Uterine smooth muscle cell (primary cell): ENCODE data around the gene LPAR3. TPM values are rescaled to one million over a fixed set of nuclear protein-coding genes. Genes with fewer than 3 reads are reported as not detected.

ENCODE experiments used
- total RNA-seq: library from RNA; depleted of rRNA; stranded (reverse); fragments of >200 nt; gene quantifications from 2 replicates; pipeline ENCODE4 v1.2.3, GENCODE V29; 2014

The LPAR3 gene, protein sequence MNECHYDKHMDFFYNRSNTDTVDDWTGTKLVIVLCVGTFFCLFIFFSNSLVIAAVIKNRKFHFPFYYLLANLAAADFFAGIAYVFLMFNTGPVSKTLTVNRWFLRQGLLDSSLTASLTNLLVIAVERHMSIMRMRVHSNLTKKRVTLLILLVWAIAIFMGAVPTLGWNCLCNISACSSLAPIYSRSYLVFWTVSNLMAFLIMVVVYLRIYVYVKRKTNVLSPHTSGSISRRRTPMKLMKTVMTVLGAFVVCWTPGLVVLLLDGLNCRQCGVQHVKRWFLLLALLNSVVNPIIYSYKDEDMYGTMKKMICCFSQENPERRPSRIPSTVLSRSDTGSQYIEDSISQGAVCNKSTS
- 16.7 and 24.3 TPM in 2 replicates for total RNA-seq

DNA sequence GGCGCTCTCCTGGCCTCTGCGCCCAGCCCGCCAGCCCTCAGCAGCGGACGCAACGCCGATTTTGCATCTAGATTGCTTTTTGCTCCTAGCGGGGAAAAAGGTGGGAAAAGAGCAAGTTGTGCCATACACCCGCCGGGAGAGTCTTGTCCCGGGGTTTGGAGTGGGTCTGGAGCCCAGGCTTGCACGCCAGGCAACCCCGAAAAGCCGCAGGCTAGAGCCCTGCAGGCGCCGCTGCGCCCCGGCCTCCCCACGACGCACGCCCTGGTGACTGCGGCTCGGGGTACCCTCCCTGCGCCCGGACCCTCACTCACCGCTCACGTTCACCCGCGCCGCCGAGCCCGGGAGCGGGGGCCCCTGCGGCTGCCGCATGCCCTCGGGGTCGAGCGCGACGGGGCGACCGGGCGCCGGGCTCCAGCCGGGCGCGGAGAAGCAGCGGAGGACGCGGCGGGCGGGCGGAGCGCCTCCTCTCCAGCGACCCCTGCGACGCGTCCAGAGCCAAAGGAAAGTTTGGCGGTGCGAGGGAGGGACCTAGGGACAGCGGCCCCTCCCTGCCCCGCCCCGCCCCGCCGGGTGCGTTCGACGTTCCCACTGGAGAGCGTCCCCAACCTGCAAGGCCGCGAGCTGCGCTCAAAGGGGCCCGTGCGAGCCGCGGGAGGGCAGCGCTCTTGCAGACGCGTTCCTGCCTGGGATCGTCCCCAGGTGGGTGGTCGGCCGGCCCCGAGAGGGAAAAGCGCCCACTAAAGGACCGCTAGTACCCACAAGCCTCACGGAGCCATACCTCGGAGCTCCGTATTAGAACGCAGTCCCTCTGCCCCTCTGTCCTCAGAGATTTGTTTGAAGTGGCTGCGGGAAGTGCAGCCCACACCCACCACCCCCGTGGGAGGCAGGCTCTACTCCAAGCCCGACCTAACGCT lies at the start of gene LPAR3:
Gene LPAR3 (minus strand): TSS at position 502 of the 914 bp plus-strand sequence. CDS start 27,086 bp downstream, outside the sequence.

Other genes with a start within 250 kb of the LPAR3 start
- gene SSX2IP, start 202.7 kb downstream of the LPAR3 start, total RNA-seq = 58.5 and 83.6 TPM in 2 replicates
- 2.5 and 2.7 TPM in 2 replicates for gene MCOLN2, start 103.9 kb upstream of the LPAR3 start, total RNA-seq
- 3.8 and 6.5 TPM in 2 replicates for gene MCOLN3, start 155.3 kb upstream of the LPAR3 start, total RNA-seq